CD4-positive, alpha-beta T cell treated with Interleukin-17A for 4 hours (primary cell): Measurements from ENCODE around the gene RAD51B.
"Not testable (repeated sequence)": the region's sequence is repeated elsewhere in the genome, so short reads cannot be mapped to it uniquely, and the experiment has no call there.

Source experiments
- DNase-seq: peaks from one replicate; pipeline ENCODE4 v3.0.0-alpha.2; 2020; ENCODE audit warnings: mixed read lengths

Gene RAD51B

DNA sequence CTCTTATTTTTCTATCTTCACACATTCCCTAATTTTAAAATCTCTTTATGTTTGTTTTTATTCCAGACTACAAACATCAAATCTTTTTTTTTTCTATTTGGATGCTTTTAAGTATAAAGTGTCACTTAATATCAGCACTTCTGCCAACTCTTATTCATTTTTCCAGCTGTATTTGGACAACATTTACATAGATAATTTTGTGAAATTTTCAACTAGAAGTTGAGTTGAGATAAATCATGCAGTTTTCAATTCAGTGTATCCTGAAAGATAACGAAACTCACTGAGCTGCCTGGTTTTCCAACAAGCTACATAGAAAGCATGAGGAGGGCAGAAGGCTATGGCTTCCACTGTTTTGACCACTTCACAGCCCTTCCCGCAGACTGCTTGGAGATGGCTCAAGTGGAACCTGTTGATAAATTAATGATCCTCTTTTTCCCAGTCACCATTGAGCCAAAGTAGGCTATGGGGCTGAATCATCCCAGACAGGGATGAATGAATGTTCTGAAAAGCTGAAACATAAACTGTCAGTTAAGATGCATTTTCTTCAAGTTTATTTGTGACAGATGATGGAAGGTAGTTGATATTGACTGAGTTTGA is 213.9 kb downstream of the RAD51B start:
- DNase-seq = no peak

DNA sequence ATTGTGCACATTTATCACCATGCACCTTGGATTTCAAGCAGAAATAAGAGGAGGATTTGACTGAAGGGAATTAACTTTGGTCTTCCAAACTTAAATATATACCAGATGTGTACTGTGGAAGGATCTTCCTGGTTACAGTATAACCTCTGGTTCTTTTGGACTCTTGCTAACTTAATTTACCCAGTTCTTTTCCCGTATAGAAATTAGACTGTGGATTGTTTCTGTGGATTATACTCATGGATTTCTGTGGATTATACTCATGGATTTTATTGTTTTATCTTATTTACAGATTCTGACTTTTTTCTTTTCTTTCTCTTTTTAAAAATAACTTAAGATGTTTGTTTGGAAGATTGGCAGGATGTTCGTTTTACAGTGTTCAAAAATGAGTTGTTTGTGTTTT is 215.3 kb downstream of the RAD51B start:
- DNase-seq = no peak

DNA sequence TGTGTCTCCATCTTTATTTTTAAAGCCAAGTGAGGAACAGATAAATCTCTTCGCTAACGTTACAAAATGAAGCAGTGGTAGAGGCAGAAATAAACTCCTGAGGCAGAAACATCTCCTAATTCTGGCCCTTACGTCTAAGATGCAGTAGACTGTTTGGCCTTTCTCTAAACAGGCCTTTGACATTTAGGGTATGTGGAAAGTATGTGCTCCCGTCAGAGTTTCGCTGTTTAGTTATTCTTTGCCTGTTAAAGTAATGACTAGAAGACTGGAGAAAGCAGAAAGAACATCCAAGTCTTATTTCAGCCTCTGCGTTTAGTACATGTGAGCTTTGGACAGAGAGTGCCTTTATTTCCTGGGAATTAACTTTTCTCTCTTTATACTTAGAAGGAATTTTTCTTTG is 216.6 kb downstream of the RAD51B start:
- DNase-seq = no peak

DNA sequence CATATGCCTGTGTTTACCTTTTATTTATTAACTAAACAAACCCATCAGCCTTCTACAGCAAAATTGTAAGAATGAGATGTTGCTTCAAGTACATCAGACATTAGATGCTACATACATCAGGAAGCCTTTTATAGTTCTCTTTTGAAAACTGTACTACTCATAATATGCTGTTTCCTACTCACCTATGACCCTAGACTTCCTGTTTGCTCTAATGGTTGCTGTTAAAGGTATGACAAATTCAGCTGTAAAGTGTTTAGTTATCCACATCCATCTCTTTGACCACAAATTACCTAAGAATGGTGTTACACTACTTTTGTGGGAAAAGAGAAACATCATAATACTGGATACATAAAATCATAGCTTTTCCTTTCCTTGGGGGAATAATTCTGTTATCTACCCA is 220.0 kb downstream of the RAD51B start:
- DNase-seq = no peak

DNA sequence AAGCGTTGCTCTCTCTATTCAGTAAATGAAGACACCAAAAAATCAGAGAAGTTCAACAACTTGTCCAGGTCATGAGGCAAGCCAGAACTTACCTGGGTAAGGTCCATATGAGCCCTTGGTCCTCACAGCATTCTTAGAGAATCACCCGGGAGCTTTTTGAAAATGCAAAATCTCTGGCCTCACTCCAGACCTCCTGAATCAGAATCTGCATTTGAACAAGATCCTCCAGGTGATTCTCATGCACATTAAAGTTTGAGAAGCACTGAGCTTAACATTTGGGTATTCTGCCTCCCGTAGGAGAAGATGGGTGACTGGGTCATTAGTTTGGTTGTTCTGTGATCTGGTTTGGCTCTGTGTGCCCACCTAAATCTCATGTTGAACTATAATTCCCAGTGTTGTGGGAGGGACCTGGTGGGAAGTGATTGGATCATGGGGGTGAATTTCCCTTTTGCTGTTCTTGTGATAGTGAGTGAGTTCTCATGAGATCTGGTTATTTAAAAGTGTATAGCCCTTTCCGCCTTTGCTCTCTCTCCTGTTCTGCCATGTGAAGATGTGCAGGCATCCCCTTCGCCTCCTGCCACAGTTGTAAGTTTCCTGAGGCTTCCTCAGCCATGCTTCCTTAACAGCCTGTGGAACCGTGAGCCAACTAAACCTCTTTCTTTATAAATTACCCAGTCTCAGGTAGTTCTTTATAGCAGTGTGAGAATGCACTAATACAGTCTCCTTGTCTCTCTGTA is 221.2 kb downstream of the RAD51B start:
- no peak for DNase-seq

DNA sequence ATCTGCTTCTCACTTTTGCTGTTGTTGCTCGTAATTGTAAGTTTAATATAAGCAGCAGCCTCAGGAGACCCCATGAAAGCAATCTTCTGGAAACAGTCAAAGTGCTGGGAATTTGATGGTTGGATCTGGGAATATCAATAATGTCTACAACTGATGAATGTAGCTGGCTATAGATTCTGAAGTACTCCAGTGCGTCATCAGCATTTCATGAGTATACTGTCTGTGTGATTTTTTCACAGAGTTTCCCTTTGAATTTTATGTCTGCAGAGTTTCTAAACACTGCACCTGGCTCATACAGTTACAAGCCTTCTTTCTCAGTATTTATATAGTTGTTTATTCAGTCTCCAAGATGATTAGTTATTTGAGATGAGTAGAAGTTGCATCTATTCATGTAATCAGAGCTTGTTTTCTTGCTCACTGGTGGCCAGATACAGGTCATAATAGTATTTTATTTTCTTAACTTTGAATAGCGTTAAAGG is 222.3 kb downstream of the RAD51B start:
- no peak for DNase-seq

DNA sequence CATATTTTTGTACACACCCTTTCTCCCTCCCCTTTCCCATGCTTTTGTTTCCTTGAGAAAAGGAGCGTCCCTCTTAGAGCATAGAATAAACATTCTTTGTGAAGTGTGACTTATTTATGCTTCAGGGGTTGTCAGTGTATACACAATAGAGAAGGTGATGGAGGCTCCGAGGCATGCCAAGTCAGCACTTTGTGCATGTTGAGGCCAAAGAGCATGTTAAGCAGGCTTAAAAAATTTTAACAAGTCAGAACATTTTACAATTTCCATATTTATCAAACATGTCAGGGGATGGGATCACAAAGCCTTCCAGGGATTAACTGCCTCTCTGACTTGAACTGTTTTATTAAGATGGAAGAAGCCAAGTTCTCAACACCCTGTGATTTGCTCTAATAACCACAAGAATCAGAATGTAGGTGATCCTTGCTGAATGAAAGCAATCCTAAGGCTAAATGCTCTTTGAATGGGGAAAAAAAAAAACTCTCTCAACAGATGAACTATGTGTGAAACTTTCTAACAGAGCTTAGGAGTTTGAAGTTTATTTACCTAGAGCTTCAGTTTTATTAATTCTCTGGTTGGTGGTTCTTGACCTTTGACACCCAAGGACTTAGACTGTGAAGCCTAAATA is 223.1 kb downstream of the RAD51B start:
- DNase-seq = no peak

DNA sequence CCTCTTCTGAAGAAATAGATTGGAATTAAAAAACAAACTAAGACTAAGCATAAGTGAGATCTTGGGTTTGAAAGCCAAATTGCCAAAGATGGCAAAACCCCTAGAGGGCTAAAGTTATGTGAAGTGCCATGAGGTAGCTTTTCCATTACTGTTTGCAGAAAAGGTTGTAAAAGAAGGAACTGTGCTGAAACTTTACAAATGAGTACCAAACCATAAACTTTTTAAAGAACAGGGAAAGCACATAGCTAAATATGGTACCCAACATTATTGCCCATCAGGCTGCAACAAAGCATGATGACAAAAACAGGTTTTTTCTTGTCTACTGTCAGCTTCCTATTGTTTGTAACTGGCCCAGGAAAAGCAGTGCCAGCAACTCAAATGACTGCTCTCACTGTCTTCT is 224.2 kb downstream of the RAD51B start:
- DNase-seq = no peak

DNA sequence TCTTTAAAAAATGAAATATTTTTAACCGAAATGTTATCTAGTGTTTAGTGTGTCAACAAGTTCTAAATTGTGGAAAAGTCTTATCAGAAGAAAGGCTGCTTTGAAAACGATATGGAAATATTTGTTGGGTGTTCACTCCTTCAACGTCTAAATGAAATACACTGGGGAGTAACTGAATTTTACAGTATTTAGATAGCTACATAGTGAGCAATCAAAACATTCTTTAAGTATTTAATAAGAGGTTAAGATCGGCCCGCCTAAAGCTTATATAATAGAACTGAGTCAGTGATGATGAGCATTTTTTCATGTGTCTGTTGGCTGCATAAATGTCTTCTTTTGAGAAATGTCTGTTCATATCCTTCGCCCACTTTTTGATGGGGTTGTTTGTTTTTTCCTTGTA is 228.3 kb downstream of the RAD51B start:
- no peak for DNase-seq

DNA sequence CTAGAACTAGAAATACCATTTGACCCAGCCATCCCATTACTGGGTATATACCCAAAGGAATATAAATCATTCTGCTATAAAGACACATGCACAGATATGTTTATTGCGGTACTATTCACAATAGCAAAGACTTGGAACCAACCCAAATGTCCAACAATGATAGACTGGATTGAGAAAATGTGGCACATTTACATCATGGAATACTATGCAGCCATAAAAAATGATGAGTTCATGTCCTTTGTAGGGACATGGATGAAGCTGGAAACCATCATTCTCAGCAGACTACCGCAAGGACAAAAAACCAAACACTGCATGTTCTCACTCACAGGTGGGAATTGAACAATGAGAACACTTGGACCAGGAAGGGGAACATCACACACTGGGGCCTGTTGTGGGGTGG is 229.2 kb downstream of the RAD51B start:
- not testable (repeated sequence) for DNase-seq

DNA sequence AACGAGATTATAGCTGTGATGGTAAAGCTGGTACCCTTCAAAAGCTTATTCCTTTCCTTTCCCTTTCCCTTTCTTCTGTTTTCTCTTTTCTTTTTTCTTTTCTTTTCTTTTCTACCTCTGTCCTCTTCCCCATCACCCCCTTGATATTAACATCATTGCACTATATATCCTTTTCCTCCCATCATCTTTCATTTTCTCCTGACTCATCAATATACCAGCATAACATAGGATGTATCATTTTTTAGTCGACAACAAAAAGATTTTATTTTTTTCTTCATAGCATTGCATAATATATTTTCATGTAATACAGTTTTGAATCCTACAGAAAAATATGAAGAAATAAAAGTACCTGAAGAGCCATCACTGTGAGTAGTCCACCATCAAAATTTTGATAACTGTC is 230.6 kb downstream of the RAD51B start:
- no peak for DNase-seq

DNA sequence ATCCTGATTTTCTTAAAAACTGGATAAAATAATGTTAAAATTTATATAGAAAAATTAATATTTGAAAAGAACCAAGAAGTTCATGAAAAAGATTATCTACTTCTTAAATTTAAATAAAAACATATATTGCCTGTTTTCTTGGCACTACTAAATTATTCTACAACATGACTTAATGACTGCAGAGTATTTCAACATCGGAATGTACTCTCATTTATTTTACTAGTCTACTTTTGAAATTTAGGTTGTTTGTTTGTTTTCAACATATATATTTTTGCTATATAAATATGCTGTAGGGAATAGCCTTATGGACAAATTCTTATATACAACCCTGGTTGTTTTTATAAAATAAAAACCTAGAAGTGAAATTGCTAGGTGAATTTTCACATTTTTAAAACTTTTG is 231.6 kb downstream of the RAD51B start:
- no peak for DNase-seq

DNA sequence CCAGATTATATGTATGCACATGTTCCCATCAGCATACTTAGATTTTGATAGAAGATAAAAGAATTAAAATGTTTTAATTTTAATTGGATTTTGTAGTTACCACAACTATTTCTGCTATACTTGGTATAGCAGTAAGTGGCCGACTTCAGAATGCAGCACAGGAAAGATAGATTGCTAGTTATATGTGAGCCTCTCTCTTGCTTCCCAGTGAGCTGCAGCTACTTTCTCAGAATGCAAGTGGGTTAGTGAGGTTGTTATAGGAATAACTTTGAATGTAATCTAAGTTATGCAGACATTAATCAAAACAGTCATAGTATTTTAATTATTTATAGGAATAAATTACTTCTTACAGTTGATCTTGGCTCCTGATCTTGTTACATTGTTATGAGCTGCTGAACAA is 240.6 kb downstream of the RAD51B start:
- no peak for DNase-seq

DNA sequence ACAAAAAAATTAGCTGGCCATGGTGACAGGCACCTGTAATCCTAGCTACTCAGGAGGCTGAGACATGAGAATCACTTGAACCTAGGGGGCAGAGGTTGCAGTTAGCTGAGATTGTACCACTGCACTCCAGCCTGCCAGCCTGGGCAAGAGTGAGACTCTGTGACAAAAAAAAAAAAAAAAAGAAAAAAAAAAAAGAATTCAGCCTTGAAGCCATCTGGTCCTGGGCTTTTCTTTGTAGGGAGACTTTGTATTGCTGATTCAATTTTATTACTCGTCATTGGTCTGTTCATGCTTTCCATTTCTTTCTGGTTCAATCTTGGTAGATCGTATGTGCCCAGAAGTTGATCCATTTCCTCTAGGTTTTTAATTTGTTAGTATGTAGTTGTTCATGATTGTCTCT is 243.1 kb downstream of the RAD51B start:
- no peak for DNase-seq

DNA sequence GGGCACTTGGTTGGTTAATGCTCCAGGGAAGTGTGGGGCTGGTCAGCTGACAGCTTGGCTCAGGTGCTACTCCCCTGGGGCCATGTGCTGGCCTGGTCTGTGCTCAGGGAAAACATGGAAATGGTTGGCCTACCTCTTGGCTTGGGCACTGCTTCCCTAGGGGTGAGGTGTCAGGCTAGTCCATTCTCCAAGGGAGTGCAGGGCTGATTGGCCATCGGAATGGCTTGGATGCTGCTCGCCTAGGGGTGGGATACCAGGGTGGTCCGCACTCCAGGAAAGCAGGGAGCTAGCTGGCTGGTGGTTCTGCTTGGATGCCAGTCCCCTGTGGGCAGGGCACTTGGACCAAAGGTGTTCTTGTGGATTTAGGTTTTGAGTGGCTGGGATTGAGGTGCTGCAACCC is 245.7 kb downstream of the RAD51B start:
- no peak for DNase-seq

DNA sequence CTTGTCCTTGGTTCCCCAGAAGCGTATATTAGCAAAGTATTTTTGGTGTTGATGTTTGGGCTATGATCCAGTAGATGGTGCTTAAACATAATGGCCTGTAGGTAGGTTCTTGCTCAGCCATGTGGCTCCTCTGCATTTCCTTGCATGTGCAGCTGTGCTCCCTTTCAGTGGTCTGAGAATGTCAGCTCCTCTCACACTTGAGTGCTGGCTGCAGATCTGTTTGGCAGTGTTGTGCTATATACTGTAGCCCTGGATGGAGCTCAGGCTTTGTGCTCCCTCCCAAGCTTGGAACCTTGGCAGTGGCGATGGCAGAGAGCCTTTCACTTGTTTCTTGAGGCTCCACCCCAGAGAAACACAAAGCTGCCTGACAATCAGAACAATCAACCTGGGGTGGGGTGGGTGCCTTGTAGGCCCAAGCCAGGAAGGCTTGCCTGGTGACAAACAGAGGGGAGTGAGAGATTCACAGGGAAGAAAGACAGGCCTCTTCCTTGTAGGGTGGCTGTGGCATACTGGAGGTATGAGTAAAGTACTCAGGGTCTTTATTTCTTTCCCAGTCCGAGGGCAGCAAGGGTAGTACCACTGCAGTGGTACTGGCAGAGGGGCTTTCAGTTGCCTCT is 255.3 kb downstream of the RAD51B start:
- no peak for DNase-seq

DNA sequence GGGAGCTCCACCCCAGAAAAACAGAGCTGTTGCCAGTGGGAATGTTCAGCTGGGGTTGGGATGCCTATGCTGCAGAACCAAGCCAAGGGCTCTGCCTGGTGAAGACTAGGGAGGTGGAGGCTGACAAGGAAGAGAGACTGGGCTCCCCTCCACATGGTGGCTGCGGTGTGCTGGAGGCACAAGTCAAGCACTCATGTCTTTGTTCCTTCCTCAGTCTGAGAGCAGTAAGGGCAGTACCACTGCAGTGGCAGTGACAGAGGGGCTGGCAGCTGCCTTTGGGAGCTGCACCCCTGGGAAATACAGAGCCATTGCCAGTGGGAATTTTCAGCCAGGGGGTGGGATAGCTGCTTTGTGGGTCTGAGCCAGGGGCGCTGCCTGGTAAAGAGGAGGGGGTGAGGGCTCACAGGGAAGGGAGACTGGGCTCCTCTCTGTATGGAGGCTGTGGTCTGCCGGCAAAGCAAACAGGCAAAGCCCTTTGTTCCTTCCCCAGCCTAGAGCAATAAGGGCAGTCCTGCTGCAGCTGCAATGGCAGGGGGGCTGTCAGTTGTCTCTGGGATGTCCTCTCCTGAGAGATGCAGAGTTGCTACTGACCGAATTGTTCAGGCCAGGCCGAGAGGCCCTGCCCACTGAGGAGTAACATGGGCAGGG is 255.9 kb downstream of the RAD51B start:
- no peak for DNase-seq

DNA sequence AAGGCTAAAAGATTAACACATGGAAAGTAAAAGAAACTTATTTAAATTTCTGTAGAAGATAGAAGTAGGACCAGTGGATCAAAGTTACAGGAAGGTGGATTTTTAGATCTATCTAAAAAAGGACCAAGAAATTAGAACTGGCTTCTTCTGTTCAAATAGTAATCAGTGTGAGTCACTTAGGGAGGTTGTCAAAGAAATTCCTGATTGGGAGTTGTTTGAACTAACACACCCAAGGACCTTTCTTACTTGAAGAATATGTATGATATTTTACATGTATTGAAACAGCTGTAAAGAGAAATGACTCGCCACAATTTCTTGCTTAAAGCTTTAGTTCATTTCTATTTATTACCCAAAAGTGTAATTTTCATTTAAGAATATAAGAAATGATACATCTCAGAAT is 256.9 kb downstream of the RAD51B start:
- DNase-seq = no peak

DNA sequence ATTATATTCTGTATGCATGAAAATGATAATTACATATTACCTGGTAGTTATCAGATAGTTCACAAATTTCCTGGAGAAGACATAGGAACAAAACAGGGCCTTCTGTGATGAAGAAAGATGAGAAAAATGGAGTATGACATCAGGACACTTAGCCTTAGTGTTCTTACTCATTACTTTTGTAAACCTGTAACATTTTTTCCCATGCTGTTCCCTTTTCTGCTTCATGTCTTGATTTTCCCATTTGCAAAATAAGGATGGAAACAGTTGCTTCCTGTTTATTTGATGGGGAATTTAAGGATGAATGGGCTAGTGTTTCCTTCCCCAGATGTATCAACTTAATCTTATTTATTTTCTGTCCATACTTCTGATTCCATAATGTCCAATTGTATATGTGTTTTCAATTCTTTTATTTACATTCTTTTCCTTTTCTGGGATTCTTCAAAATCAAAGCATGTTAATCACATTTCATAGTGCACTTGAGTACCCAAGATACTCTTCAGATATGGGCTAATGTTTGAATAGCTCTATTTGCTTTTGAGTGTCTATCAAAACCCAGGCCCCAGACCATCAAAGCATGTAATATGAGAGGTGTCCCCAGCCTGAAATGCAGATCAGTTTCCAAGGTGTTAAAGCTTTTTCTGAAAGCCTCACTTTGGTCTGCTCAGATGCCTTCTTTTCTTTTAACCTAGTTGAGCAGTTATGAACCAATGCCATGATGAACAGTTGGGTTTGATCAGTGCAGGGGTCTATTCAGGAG is 260.5 kb downstream of the RAD51B start:
- no peak for DNase-seq

DNA sequence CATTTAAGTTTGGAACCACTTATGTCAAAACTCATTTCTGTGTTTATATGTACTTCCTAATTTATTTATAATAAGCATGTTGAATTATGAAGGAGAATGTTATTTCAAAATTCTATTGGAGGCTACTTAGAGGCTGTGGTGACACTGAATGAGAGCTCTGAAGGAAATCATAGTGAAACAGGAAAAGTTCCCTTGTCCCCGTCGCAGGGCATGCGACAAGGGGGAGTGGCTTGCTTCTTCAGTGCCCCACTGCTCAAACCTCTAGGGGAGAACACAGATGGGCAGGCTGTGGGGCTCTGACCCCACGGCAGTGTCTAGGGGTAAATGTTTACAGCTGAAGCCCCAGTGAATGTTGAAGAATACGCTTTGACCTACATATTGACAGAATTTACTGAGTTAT is 261.9 kb downstream of the RAD51B start:
- no peak for DNase-seq

DNA sequence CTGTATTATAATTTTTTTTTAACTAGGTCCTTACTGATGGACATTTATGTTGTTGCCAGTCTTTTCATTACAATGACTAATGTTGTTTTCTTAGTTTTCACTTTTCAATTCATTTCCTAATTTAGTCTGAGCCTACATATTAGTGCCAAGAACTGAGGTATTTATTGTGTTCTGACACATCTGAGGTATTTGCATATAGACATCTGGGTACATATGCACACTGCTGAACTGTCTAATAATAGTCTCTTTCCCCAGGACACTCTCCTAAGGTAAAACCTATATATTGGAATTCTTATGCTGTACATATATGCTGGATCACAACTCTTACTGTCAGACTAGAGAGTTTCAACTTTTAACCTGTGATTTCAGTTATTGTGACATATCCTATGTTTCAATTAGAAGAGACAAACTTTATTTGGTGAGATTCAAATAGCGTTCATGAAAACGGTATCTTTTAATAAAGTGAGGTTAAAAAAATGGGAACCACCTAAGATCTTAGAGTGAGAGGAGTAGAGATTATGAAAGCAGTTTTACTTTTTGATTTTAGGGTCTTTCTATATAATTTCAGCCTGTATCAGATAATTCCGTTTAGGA is 263.2 kb downstream of the RAD51B start:
- no peak for DNase-seq

DNA sequence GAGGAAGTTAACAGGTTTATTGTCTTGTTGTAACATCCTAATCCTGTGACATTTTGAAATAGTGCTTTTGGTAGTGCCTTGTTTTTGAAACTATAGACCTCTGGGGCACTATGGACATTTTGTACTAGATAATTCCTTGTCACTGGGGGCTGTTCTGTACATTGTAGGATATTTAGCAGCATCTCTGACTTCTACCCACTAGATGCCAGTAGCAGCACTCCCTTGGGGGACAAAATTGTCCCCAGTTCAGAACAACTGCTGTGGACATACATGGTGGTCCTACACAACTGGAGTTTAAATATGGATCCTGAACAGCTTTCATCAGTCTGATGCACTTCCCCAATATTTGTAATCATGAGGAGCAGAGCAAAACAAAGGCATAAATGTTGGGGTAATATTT is 264.7 kb downstream of the RAD51B start:
- no peak for DNase-seq
